Measurements from ENCODE around the gene SKI.

The SKI gene

DNA sequence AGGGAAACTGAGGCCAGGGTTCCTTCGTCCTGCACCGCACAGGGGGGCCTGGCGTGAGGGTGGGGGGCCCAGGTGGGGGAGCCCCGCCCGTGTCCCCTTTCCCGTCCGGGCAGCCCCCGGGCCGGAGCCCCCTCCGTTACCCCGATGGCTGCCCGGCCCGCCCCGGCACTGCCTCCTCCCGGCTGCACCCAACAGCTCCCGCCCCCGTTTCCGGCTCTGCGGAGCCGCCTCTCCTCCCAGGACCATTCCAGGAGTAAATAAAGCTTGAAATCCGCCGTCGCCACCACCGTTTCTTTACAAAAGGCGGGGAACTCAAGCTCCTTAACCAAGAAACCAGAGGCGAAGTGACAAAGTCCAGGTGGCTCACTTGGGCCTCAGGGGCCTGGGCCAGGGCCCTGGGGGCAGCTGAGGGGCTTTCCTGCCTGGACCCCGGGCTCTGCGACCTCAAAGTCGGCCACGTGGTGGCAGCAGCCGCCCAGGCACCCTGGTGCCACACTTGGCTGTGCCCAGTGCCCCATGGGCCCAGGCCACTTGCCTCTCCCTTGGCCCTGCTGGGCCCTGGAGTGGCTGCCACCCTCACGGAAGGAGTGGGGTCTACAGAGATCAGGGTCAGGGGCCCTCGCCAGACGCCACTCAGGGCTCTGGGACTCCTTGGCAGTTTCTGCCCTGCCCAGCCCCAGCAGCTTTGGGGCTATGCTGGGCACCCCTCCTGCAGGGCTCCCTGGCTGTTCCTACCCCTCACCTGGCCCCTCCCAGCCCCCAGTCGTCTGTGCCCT is 33.0 kb upstream of the SKI start:
- peak; percentile 89 for DNase-seq

DNA sequence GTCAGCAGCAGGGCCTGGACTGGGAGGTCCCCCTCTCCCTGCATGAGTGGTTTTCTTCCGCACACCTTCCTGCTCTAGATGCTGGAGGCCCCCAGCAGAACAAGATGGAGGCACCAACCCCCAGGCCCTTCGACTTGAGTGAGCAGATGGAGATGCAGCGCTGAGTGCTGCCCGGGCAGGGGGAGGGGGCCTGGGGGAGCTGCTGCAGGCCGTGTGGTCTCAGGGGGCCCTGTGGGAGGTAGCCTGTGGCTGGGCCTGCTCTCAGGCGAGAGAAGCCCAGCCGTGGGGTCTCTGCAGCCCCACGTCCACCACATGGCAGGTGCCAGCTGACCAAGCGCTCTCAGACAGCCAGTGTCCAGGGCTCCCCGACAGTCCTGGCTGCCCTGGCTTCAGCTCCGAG is 32.3 kb upstream of the SKI start:
- DNase-seq: no peak

DNA sequence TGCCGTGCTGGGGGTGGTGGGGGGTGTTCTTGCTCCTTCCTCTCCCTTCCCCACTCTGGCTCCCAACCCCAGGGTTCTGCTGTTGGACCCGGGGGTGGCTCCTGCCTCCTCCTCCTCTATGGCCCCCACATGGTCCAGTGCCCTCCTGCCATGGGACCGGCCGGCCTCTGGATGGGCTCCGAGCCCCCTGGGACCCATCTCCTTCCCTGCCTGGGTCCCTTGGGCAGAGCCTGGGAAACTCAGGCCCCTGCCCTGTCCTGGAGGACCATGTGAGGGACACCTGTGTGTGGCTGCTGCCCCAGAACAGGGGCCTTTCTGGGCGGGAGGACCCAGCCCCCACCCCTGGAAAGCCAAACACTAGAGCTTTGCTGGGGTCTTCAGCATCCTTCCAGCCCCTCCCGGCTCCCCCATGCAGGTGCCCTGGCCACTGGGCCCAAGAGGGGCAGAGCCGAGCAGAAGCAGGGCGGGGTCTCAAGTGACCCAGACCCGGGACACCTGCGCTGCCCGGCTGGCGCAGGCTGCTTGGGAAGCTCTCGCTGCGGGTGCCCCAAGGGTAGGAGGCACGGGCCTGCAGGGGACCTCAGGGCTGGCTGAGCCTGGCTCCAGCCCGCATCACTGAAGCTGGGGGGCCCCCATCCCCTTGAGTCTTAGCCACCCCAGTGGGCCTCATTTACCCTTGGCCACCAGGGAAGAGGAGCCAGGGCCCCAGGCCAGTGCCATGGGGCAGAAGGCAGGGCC is 31.0 kb upstream of the SKI start:
- no peak for DNase-seq

DNA sequence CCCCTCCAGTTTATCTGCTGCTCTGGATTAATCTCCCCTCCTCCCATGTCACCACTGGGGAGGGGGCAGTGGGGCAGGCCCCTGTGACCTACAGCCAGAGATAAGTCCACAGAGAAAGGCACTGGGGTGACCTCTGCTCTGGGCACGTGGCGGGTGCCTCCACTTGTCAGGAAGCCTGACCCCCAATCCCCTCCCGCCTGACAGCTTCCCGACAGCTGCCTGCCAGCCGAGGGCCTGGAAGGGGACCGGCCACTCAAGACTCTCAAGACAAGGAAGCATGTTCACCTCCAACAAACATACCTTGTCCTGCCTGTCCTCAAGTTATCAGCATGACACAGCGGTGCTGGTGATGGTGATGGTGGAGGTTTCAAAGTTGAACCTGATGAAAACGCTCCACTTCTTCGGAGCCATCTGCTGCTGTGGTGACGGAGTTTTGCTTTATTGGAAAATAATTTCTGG is 30.4 kb upstream of the SKI start:
- DNase-seq: no peak

DNA sequence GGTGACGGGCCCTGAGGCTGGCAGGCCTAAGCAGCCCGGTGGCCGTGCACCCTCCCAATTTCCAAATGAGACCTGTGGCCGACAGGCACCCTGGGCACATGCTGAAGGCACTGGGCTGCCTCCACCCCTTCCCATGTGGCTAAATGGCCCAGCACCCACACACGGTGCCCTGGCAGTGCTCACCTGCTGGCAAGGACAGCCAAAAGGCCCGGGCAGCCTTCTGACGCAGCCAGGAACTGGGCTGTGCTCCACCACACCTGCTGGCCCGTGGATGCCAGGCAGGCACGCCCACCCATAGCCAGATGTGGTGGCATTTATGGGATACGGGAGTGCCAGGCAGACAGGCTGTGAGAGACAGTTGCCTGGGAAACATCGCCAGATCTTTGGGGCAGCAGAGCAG is 29.5 kb upstream of the SKI start:
- no peak for DNase-seq

DNA sequence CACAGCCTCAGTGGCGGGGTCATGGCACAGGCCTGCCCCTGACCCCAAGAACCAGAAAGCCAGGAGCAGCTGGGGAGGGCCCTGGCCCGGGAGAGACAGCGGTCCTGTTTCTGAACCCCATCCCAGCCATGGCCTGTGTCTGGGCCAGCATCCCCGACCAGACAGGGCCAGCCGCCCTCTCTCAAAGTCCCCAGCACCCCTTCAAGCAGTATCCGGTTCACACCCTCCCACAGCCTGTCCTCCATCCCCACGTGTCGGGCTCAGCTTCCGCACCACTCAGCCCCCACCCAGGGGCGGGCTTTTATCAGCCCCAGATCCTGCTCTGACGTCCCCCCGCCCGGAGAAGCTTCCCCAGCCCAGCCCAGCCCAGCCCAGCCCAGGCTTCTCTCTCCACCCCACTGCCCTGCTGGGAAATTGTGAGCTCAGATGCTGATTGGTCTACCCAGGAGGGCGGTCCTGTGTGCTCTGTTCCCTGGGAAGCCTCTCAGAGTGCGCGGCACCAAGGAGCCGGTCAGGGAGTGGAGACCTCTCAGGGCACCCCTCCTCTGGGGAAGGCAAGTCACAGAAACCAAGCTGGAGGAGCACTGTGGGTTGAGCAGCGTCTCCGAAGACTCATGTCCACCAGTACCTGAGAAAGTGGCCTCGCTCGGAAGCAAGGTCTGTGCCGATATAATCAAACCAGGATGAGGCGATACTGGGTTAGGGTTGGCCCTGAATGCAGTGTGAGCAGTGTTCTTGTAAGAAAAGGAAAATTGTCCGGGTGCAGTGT is 28.9 kb upstream of the SKI start:
- peak; percentile 86 for DNase-seq

DNA sequence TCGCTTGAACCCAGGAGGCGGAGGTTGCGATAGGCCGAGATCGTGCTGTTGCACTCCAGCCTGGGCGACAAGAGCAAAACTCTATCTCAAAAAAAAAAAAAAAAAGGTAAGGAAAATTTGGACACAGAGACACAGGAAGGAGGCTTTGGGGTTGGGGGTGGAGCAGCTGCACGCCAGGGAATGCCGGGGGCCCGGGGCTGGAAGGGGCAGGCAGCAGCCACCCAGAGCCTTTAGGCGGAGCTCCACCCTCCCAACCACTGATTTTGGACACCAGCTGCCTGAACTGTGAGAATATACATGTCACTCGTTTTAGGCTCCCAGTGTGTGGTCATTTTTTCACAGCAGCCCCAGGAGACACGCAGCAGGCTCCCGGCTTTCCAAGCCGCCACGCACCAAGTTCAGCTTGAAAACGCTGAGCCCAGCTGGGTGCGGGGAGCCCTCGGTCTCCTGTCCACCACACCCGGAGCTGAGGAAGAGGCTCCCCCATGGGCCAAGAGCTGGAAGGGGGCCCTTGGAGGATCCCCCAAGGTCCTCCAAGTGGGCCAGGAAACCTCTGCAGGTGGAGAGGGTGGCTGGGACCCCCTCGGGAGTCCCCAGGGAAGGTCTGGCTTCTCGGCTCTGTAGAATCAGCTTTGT is 27.7 kb upstream of the SKI start:
- DNase-seq: no peak

DNA sequence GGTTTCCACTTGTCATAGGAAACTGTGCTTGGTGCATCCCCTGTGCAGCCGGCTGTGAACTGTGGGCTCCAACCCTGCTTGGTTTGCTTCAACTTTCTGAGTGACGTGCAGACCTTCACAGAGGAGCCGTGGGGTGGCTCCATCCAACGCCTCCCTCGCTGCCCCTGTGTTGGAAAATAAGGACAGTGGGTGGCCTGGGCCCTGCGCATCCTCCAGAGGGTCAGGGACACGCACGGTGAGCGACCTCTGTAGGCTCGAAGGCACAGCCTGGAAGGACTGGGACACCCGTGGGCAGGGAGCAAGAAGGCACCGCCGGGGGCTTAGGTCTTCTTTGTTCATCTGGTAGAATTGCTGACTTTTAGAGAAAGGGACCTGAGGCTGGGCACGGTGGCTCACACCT is 27.1 kb upstream of the SKI start:
- no peak for DNase-seq

DNA sequence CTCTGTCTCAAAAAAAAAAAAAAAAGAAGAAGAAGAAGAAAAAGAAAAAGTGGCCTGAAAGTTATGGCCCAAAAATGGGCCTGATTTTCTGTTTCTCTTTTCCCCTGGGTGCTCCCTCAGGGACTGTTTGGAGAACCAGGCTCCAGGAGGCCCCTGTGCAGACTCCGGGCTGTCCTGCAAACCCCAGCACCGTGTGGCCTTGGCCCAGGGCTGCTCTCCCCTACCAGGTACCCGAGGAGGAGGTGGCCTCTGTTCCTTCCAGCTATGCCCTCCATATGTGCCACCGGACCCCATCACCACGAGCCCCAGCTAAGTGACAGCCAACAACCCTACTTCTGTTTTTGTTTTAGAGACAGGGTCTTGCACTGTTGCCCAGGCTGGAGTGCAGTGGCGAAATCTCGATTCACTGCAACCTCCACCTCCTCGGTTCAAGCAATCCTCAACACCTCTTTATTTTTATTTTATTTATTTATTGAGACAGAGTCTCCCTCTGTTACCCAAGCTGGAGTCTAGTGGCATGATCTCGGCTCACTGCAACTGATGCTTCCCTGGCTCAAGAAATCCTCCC is 26.0 kb upstream of the SKI start:
- DNase-seq: no peak

DNA sequence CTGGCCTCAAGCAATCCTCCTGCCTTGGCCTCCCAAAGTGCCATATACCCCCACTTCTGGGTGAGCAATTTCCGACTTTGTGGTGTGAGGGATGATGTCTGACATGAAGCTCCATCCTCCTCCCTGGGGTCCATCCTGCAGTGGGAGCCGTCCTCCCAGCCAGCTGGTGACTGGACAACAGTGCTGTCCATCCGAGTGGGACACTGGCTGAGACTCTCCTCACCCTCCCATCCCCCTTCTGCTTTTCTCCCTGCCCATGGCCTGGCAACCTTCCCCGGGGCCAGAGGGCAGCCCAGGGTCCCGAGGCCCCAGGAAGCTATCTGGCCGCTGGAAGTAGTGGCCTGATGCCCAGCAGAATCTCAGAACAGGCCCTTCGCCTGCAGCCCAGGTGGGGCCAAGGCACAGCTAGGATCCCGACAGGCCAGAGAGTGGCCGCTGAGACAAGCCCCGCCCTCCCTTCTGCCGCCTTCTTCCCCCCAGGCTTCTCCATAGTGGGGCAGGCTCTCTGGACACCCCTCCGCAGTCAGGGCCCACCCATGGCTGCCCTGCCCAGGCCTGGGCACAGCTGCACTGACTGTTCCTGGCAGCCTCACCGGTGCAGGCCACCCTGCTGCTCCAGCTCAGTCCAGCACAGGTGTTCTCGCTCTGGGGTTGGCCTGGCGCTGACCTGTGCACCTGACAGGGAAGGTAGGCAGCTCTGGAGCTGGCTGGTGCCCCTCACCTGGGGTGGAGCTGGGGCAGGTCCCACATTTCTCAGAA is 25.1 kb upstream of the SKI start:
- DNase-seq: no peak

DNA sequence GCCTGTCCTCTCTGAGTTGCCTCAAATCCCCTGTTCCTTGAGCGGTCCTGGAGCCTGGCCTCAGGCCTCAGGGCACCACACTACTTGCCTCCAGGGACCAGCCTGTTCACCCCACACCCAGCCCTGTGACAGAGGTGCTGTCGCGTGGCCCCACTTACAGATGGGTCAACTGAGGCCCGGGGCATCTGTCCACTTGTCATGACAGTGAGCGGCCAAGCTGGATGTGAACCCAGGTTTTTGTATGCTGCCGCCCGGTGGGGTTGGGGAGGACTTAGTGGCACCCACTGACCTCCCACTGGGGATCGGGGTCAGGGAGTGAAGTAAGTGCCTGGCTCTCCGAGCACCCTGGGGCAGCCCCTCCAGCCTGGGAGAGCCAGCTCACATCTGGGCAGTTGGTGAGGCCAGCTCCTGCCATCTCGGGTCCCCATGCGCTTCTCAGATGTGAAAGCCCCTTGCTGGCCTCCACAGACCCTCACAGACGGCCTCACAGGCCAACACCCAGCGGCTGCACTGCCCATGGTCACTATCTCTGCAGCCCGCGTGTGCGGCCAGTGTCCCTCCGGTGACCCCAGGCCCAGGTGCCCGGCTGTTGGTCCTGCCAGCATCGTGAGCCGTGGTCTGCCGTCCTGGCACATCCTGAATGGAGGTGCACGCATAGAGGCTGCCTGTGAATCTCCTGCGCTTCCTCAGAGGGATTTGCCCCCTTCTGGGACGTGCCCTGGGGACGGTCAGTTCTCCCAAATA is 24.3 kb upstream of the SKI start:
- no peak for DNase-seq

DNA sequence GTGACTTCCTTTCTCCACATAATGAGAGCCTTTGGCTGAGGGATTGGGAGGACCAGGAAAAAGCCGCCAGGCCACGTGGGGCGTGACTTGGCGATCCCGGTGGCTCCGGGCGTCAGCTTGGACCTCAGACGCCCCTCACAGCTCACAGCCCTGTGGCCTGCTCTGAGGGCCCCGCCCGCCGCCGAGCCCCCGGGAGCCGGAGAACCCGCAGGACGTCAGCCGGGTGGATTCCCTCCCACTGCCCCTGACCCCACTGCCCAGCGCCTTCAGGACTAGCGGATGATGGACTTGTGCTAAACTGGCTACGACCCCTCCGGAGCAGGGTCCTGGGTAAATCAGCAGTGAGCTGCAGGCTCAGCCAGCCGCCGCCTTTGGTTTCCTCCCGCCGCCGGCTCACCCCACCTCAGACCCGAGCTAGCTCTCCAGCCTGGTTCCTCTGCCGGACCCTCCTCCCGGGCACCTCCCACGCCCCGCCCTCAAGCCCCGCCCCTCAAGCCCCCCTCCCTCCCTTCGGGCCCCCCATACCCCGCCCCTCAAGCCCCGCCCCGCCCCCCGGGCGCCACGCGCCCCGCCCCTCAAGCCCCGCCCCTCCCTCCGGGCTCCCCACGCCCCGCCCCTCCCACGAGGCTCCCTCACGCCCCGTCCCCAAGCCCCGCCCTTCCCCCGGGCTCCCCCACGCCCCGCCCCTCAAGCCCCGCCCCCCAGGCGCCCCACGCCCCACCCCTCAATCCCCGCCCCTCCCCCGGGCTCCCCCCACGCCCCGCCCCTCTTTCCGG is 23.5 kb upstream of the SKI start:
- peak; percentile 21 for DNase-seq

DNA sequence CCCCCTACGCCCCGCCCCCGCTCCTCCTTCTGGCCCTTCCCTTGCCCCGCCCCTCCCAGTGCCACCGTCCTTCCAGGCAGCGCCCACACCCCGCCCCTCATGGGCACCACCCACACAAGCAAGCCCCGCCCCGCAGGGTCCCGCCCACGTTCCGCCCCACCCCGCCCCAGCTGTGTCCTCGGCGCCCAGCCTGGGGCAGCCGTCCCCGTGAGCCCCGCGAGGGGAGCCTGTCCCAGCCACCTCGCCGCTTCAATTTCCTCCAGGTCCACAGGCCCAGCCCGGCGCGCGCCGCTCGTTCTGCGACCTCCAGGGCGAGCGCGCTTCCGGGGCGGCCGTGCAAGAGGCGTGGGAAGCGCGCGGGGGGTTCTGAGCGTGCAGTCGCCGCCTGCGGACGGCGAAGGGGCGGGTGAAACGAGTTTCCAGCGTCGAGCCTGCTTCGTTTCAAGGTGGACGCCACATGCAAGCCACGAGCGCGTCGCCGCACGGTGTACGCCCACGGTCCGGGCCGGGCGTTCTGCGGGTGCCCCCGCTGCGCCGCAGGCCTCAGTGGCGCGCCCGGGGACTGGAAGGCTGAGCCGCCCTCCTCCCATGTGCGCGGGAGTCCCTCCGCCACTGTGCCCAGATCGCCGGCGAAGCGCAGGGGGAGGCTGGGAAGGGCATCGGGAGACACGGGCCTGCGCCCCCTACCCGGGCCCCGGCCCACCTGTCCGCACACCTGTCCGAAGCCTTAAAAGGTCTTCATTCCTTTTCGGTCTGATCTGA is 22.7 kb upstream of the SKI start:
- DNase-seq: peak; percentile 95

DNA sequence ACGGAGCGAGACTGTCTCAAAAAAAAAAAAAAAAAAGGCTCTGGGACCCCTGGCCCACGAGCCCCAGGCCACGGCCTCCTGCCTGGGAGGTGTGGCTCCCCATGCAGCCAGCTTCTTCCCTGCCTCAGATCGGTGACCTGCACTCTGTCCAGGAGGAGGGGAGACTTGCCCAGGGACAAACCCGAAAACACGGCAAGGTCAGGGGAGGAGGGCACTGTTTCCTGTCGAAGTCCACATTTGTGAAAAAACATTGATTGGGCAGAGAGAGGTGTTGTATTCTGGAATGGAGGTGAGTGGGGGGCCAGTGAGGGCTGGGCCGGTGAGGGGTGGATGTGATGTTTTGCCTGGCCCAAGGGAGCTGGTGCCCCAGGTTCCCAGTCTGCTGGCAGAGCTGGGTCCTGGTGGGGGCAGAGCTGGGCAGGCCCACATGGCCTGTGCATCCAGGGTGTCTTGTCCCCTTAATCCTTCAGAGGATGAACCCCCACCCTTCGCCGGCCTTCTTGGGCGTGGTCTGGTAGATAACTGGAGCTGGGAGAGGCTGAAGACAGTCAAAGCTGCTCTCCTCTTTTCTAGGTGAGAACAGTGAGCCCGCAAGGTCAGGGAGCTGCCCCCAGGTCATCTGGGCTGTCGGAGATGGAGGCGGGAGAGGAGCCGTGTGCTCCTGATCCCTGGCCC is 21.2 kb upstream of the SKI start:
- no peak for DNase-seq

DNA sequence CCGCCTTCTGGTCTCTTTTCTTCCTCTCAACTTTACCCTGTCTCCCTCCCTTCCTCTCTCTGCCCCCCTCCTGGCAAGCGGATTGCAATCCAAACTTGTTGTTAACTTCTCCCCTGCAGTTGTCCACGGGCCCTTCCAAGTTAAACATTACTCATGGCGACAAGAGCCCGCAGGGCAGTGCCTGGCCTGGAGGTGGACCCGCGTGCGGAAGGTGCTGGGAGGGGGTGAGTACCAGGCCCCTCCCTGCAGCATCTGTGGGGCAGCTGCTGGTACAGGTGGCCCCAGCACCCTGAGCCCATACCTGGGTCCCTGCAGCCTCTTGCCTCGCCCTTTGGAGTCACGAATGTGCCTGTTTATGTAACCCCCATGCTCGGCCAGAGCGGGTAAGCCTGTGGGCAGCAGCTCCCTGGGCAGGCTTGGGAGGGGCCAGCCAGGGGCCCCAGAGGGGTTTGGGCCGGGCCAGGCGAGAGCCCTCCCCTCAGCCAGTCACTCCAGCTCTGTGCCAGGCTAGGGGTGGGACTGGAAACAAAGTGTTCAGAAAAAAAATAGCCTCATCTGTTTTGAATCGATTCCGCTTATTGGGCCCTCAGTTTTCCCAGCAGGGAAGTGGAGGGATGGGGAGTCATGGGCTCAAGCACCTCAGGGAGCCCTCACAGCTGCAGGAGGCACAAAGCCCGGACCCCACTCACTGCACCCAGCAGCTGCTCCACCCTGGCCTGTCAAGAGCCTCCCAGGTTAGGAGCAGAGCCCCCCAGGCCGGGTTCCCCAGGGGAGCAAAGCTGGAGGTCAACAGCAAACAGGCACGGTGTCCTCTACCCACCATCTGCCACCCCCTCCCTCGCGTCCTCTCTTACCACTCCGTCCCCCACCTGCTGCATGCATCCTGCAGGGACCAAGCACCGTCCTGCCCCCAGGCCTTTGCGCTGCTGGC is 19.5 kb upstream of the SKI start:
- no peak for DNase-seq

DNA sequence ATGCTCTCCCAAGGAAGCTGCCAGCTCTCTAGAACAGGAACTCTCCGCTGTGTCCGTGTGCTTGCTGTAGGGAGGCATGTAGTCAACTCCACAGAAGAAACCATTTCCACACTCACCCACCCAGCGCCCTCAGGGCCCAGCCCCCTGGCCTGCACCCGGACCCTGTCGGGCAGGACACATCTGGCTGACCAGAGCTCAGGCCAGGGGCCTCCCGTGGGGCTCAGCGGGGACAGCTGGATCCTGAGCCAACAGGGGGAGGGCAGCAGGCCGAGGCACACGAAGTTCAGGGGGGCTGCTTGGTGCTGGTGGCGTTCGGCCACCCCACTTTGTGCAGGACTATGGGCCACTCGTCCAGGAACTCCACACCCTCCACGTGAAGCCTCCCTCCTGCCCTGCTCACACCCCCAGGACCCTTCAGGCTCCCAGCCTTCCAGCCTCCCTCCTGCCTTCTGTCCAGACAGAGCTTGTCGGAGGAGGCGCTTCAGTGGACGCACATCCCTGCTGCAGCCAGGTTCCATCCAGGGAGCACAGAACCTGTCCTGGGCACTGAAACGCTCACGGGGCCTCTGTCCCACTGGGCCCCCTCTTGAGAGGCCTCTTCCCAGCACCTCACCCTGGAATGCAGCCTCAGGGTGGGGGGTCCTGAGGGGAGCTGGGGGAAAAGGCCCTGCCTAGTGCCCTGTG is 18.6 kb upstream of the SKI start:
- DNase-seq: no peak

DNA sequence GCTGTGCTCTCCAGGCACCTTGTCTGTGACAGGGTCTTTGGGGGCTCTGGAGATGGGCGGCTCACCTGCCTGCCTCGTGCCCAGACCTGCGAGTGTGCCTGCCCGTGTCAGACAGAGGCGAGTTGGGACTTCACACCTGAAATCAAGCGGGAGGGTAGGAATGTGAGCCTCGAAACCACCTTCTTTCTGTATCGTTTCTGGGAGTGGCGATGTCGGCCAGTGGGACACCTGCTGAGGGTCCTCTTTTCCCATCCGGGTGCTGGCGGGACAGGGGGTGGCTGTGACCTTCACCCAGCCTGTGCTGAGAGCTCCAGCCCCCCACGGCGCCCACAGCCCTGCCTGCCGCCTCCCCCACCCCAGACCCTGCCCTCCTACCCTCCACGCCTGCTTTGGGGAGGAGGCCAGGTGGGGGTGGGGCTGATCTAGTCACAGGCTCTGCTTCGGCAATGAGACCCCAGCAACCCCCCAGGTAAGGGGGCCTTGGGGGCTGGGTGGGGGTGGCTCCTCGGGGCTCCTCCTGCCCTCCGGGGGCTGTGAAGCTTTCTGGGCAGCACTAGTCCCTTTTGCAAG is 17.9 kb upstream of the SKI start:
- DNase-seq: no peak
